ENCODE measurements around the gene CATSPER3. TPM values are rescaled to one million over a fixed set of nuclear protein-coding genes. Genes with fewer than 3 reads are reported as not detected.

Gene CATSPER3
- total RNA-seq, 1 donor from 2014 or later, result 0.39 TPM

DNA sequence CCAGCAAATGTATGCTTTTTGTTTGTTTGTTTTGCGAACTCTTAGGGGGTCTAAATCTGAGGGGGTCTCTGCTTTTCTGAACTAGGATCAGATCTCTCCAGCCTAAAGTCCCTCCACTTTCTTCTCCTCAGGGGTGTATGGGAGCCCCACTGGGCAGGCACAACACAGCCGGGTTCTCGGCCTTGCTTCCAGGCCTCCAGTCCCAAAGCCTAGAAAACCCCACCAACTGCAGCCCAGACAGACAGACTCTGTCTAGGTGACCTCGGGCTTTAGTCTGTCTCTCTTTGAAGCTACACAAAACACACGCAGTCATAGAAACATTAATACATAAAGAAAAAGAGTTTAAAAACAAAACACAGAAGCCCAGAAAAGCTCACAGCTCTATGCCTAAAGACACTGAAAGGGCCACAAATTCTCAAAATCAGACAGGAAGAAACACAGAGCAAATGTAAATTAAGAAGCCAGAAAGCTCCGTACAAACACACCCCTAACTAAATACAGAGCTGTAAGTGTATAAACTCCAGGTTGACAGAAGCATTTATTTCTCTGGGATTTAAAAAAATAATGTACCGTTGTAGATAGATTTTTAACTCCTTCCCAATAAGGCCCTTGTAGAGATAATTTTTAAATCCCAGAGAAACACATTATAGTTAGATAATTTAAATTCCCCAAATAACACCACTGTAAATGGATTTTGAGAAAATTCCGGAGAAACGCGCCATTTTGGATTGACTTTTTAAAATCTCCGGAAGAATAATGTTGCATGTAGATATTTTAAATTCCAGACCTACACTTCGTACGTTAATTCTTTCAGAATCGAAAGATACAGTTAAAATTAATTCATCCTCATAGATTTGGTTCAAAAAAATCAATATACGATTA lies 64.3 kb downstream of the CATSPER3 start:
- Histone ChIP-seq H3K4me3 (ENCODE audit: insufficient read depth, low read depth, low read length) (no peak overlapping the region), H2AFZ (ENCODE audit: low read depth, low read length) (no peak overlapping the region), H3K9me3 (ENCODE audit: insufficient read depth, low read depth, low read length) (peaks cover 3% of the 10 kb centered on the region), H3K36me3 (ENCODE audit: insufficient read depth, low read length) (no peaks in the 10 kb centered on the region), H3K79me2 (ENCODE audit: insufficient read depth, low read length) (no peaks in the 10 kb centered on the region), H3K9ac (ENCODE audit: low read length) (no peak overlapping the region), H3K4me1 (ENCODE audit: insufficient read depth, low read length) (peaks cover 5% of the 10 kb centered on the region), H3K27ac (ENCODE audit: low read depth, low read length) (no peak overlapping the region), H3K4me2 (ENCODE audit: low read length) (peak overlapping the region; percentile 79), H4K20me1 (ENCODE audit: insufficient read depth, low read length) (peaks cover 34% of the 10 kb centered on the region), H3K27me3 (ENCODE audit: insufficient read depth, low read length) (peaks cover 90% of the 10 kb centered on the region)
- Mint-ChIP-seq H3K9me3 (ENCODE audit: unreplicated experiment) (peaks cover 15% of the 10 kb centered on the region), H3K36me3 (ENCODE audit: low read depth, unreplicated experiment) (peaks cover 7% of the 10 kb centered on the region), H3K4me3 (ENCODE audit: unreplicated experiment) (no peak overlapping the region), H3K27me3 (ENCODE audit: low read depth, unreplicated experiment) (peaks cover 70% of the 10 kb centered on the region), H3K4me1 (ENCODE audit: low read depth, unreplicated experiment) (peaks cover 5% of the 10 kb centered on the region), H3K27ac (ENCODE audit: unreplicated experiment) (peak overlapping the region; percentile 86)
- no peak for FAIRE-seq
- TF ChIP-seq, protein P1, sequence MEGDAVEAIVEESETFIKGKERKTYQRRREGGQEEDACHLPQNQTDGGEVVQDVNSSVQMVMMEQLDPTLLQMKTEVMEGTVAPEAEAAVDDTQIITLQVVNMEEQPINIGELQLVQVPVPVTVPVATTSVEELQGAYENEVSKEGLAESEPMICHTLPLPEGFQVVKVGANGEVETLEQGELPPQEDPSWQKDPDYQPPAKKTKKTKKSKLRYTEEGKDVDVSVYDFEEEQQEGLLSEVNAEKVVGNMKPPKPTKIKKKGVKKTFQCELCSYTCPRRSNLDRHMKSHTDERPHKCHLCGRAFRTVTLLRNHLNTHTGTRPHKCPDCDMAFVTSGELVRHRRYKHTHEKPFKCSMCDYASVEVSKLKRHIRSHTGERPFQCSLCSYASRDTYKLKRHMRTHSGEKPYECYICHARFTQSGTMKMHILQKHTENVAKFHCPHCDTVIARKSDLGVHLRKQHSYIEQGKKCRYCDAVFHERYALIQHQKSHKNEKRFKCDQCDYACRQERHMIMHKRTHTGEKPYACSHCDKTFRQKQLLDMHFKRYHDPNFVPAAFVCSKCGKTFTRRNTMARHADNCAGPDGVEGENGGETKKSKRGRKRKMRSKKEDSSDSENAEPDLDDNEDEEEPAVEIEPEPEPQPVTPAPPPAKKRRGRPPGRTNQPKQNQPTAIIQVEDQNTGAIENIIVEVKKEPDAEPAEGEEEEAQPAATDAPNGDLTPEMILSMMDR (IDR thresholded peaks at IDR 0.05; ENCODE audit: insufficient read depth, low read depth, low read length), result no peak
- peak; percentile 8 for TF ChIP-seq EZH2 (IDR thresholded peaks at IDR 0.05; ENCODE audit: insufficient read depth, low read length)
- no peak for DNase-seq (ENCODE audit: low read depth)

DNA sequence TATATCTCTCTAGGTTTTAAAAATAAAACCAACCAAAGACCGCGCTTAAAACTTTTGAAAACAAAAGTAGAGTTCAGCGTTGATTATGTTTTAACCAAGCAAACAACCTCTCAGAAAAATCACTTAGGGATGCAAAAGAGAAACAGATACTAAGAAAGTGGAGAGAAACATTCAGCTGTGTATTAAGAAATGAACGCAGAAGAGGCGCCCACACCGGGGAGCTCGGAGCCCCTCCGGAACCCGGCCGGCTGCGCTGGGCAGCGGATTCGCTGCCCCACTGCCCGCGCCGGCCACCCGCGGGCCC lies 64.9 kb downstream of the CATSPER3 start:
- peaks cover 70% of the 10 kb centered on the region for H3K27me3 Mint-ChIP-seq (ENCODE audit: low read depth, unreplicated experiment)
- no peak overlapping the region for H3K27ac Mint-ChIP-seq (ENCODE audit: unreplicated experiment)
- no peak for TF ChIP-seq EZH2 (IDR thresholded peaks at IDR 0.05; ENCODE audit: insufficient read depth, low read length)
- TF ChIP-seq, protein P1 (IDR thresholded peaks at IDR 0.05; ENCODE audit: insufficient read depth, low read depth, low read length), result no peak
- peaks cover 15% of the 10 kb centered on the region for H3K9me3 Mint-ChIP-seq (ENCODE audit: unreplicated experiment)
- peaks cover 90% of the 10 kb centered on the region for H3K27me3 ChIP-seq (ENCODE audit: insufficient read depth, low read length)
- no peak for DNase-seq (ENCODE audit: low read depth)
- H3K36me3 Mint-ChIP-seq (ENCODE audit: low read depth, unreplicated experiment), result peaks cover 7% of the 10 kb centered on the region
- no peak overlapping the region for H3K4me3 ChIP-seq (ENCODE audit: insufficient read depth, low read depth, low read length)
- H3K9me3 ChIP-seq (ENCODE audit: insufficient read depth, low read depth, low read length), result peaks cover 3% of the 10 kb centered on the region
- peak overlapping the region; percentile 79 for H3K4me2 ChIP-seq (ENCODE audit: low read length)
- no peak for FAIRE-seq
- peaks cover 5% of the 10 kb centered on the region for H3K4me1 Mint-ChIP-seq (ENCODE audit: low read depth, unreplicated experiment)
- no peaks in the 10 kb centered on the region for H3K79me2 ChIP-seq (ENCODE audit: insufficient read depth, low read length)
- H3K9ac ChIP-seq (ENCODE audit: low read length), result no peak overlapping the region
- H3K27ac ChIP-seq (ENCODE audit: low read depth, low read length), result no peak overlapping the region
- H2AFZ ChIP-seq (ENCODE audit: low read depth, low read length), result no peak overlapping the region
- peaks cover 34% of the 10 kb centered on the region for H4K20me1 ChIP-seq (ENCODE audit: insufficient read depth, low read length)
- no peaks in the 10 kb centered on the region for H3K36me3 ChIP-seq (ENCODE audit: insufficient read depth, low read length)
- no peak overlapping the region for H3K4me3 Mint-ChIP-seq (ENCODE audit: unreplicated experiment)
- H3K4me1 ChIP-seq (ENCODE audit: insufficient read depth, low read length), result peaks cover 5% of the 10 kb centered on the region

All from astrocyte (in vitro differentiated cells and primary cell).